Upper lobe of left lung (tissue), 4 donors: ENCODE measurements around the gene ZC3H8.

ENCODE experiments used
- POLR2A ChIP-seq, 4 donors: fragments of 450-650 bp; IDR thresholded peaks; one replicate each; pipeline ENCODE4 v1.5.1; 2016 to 2017; ENCODE audit warnings: antibody characterized with exemption in 4 of 4, mild to moderate bottlenecking in 2 of 4
- POLR2AphosphoS5 ChIP-seq, 2 donors: sonication (generic); formaldehyde crosslinking; IDR thresholded peaks; one replicate each; pipeline ENCODE4 v1.5.1; 2017; ENCODE audit warnings: antibody characterized with exemption in 2 of 2
- TF ChIP-seq, protein P1 (sequence below), 6 experiments: fragments of 450-650 bp in 4 of 6; fragments of 200-600 bp in 2 of 6; sonication (generic) in 2 of 6; IDR thresholded peaks; one replicate each; pipeline ENCODE4 v1.5.1; 2016 to 2019; ENCODE audit warnings: antibody characterized with exemption in 6 of 6

- TF ChIP-seq, protein P1, sequence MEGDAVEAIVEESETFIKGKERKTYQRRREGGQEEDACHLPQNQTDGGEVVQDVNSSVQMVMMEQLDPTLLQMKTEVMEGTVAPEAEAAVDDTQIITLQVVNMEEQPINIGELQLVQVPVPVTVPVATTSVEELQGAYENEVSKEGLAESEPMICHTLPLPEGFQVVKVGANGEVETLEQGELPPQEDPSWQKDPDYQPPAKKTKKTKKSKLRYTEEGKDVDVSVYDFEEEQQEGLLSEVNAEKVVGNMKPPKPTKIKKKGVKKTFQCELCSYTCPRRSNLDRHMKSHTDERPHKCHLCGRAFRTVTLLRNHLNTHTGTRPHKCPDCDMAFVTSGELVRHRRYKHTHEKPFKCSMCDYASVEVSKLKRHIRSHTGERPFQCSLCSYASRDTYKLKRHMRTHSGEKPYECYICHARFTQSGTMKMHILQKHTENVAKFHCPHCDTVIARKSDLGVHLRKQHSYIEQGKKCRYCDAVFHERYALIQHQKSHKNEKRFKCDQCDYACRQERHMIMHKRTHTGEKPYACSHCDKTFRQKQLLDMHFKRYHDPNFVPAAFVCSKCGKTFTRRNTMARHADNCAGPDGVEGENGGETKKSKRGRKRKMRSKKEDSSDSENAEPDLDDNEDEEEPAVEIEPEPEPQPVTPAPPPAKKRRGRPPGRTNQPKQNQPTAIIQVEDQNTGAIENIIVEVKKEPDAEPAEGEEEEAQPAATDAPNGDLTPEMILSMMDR (IDR thresholded peaks at IDR 0.05): no peak
- no peak for TF ChIP-seq POLR2A (IDR thresholded peaks at IDR 0.05)
- no peak for TF ChIP-seq POLR2AphosphoS5 (IDR thresholded peaks at IDR 0.05)
Measured at GRCh38 chr2:112185131-112185530, 69.7 kb downstream of the ZC3H8 start.
